Measurements from ENCODE around the gene CYB5D1.

The CYB5D1 gene

GRCh38 chr17:7816926-7817642, 40.7 kb upstream of the CYB5D1 start:
- Mint-ChIP-seq H3K9me3 (no peaks in the 10 kb centered on the region), H3K27ac (no peak overlapping the region), H3K36me3 (ENCODE audit: low read depth) (no peaks in the 10 kb centered on the region), H3K27me3 (ENCODE audit: low read depth) (peaks cover 29% of the 10 kb centered on the region), H3K4me3 (no peak overlapping the region), H3K4me1 (no peaks in the 10 kb centered on the region)
- TF ChIP-seq CTCF (IDR thresholded peaks at IDR 0.05; ENCODE audit: unreplicated experiment in 3 of 3): no peak

- Mint-ChIP-seq H3K27ac (no peak overlapping the region), H3K4me3 (no peak overlapping the region), H3K27me3 (ENCODE audit: low read depth) (peaks cover 29% of the 10 kb centered on the region), H3K4me1 (no peaks in the 10 kb centered on the region), H3K9me3 (no peaks in the 10 kb centered on the region), H3K36me3 (ENCODE audit: low read depth) (no peaks in the 10 kb centered on the region)
- no peak for TF ChIP-seq CTCF (IDR thresholded peaks at IDR 0.05; ENCODE audit: unreplicated experiment in 3 of 3)
Measured at GRCh38 chr17:7817643-7817964, 40.2 kb upstream of the CYB5D1 start.

GRCh38 chr17:7818026-7818425, 39.8 kb upstream of the CYB5D1 start:
- Mint-ChIP-seq H3K27ac (no peak overlapping the region), H3K27me3 (ENCODE audit: low read depth) (peaks cover 29% of the 10 kb centered on the region), H3K4me1 (no peaks in the 10 kb centered on the region), H3K9me3 (no peaks in the 10 kb centered on the region), H3K4me3 (no peak overlapping the region), H3K36me3 (ENCODE audit: low read depth) (no peaks in the 10 kb centered on the region)
- no peak for TF ChIP-seq CTCF (IDR thresholded peaks at IDR 0.05; ENCODE audit: unreplicated experiment in 3 of 3)

GRCh38 chr17:7818746-7819645, 38.8 kb upstream of the CYB5D1 start:
- no peaks in the 10 kb centered on the region for H3K36me3 Mint-ChIP-seq (ENCODE audit: low read depth)
- H3K4me3 Mint-ChIP-seq: no peak overlapping the region
- H3K27me3 Mint-ChIP-seq (ENCODE audit: low read depth): peaks cover 35% of the 10 kb centered on the region
- H3K27ac Mint-ChIP-seq: no peak overlapping the region
- no peaks in the 10 kb centered on the region for H3K4me1 Mint-ChIP-seq
- H3K9me3 Mint-ChIP-seq: no peaks in the 10 kb centered on the region
- TF ChIP-seq CTCF (IDR thresholded peaks at IDR 0.05; ENCODE audit: unreplicated experiment in 3 of 3): no peak

- no peak overlapping the region for H3K27ac Mint-ChIP-seq
- no peaks in the 10 kb centered on the region for H3K36me3 Mint-ChIP-seq (ENCODE audit: low read depth)
- no peak overlapping the region for H3K4me3 Mint-ChIP-seq
- H3K9me3 Mint-ChIP-seq: no peaks in the 10 kb centered on the region
- peaks cover 2% of the 10 kb centered on the region for H3K4me1 Mint-ChIP-seq
- TF ChIP-seq CTCF (IDR thresholded peaks at IDR 0.05; ENCODE audit: unreplicated experiment in 3 of 3): no peak
- H3K27me3 Mint-ChIP-seq (ENCODE audit: low read depth): peaks cover 47% of the 10 kb centered on the region
Measured at GRCh38 chr17:7820231-7820630, 37.6 kb upstream of the CYB5D1 start.
